Thyroid gland (tissue), 4 donors: ENCODE results near the gene DACH1.

Experiments used
- CTCF ChIP-seq, 6 experiments: fragments of 200-600 bp in 3 of 6; fragments of 450-650 bp in 3 of 6; sonication (generic) in 3 of 6; IDR thresholded peaks; one replicate each; pipeline ENCODE4 v1.5.1; 2016 to 2019; ENCODE audit warnings: antibody characterized with exemption in 6 of 6, mild to moderate bottlenecking in 2 of 6, inconsistent platforms in 1 of 6, moderate library complexity in 1 of 6
- POLR2A ChIP-seq, 2 donors: fragments of 450-650 bp; IDR thresholded peaks; one replicate each; pipeline ENCODE4 v1.6.1; 2017; ENCODE audit warnings: antibody characterized with exemption in 2 of 2, mild to moderate bottlenecking in 2 of 2, moderate library complexity in 1 of 2

GRCh38 chr13:71503781-71504180 is 363.2 kb downstream of the DACH1 start:
- TF ChIP-seq CTCF (IDR thresholded peaks at IDR 0.05) (no peak), POLR2A (IDR thresholded peaks at IDR 0.05) (no peak)
